K562 (cell line): ENCODE measurements around the gene TRAPPC5. TPM values are rescaled to one million over a fixed set of nuclear protein-coding genes. Genes with fewer than 3 reads are reported as not detected.
A peak's percentile ranks its signal among the peaks of the same experiment; 100 is the strongest.

ENCODE experiments used
- CBFA2T2 ChIP-seq: fragments of 450-650 bp; conservative IDR thresholded peaks from 2 replicates; pipeline ENCODE4 v1.6.1; 2017; ENCODE audit warnings: mild to moderate bottlenecking
- EGR1 ChIP-seq: fragments of 450-650 bp; conservative IDR thresholded peaks from 2 replicates; pipeline ENCODE4 v1.6.1; 2017; ENCODE audit warnings: mild to moderate bottlenecking
- FOXM1 ChIP-seq, 2 experiments: fragments of 450-650 bp in 1 of 2; sonication (generic) in 1 of 2; formaldehyde crosslinking in 1 of 2; IDR thresholded peaks; 2 replicates each; pipeline versions ENCODE4 v1.6.1 to v1.9.0; 2017 to 2022; ENCODE audit warnings: low read depth in 2 of 2, mild to moderate bottlenecking in 2 of 2, missing genetic modification reagents in 1 of 2, moderate library complexity in 1 of 2
- JUN ChIP-seq, 2 experiments: sonication (generic) in 1 of 2; formaldehyde crosslinking in 1 of 2; IDR thresholded peaks; 2 replicates each; pipeline versions ENCODE4 v1.6.1 to v1.8.0; 2012 to 2022; ENCODE audit warnings: borderline replicate concordance in 2 of 2, mild to moderate bottlenecking in 2 of 2, improper control_type of control experiment in 1 of 2, low read depth in 1 of 2, low read length in 1 of 2, missing genetic modification reagents in 1 of 2
- KDM5B ChIP-seq: fragments of 200-600 bp; sonication (generic); IDR thresholded peaks from 2 replicates; pipeline ENCODE4 v1.6.1; 2012; ENCODE audit warnings: low read depth, mild to moderate bottlenecking, moderate library complexity, low read length, control low read depth, inconsistent platforms; ENCODE audit not compliant: insufficient replicate concordance
- OTX1 ChIP-seq: fragments of 450-650 bp; formaldehyde crosslinking; IDR thresholded peaks from 2 replicates; pipeline ENCODE4 v1.4.0; 2022; ENCODE audit warnings: mild to moderate bottlenecking
- SMAD1 ChIP-seq: fragments of 150-350 bp; IDR thresholded peaks from 2 replicates; pipeline ENCODE4 v1.6.1; 2014; ENCODE audit warnings: low read length, low read depth; ENCODE audit not compliant: partially characterized antibody
- SMARCE1 ChIP-seq: fragments of 450-650 bp; IDR thresholded peaks from 2 replicates; pipeline ENCODE4 v1.7.1; 2016; ENCODE audit warnings: mild to moderate bottlenecking
- SNRNP70 ChIP-seq: fragments of 200-400 bp; formaldehyde crosslinking; optimal IDR thresholded peaks from 2 replicates; pipeline ENCODE3; 2017; ENCODE audit warnings: low read depth, low read length
- SRSF7 ChIP-seq: fragments of 200-400 bp; formaldehyde crosslinking; optimal IDR thresholded peaks from 2 replicates; pipeline ENCODE3; 2017; ENCODE audit warnings: mild to moderate bottlenecking, low read depth, low read length
- ZBTB7A ChIP-seq: IDR thresholded peaks from 2 replicates; pipeline ENCODE4 v1.6.1; 2011; ENCODE audit warnings: low read depth, mild to moderate bottlenecking, low read length, moderate library complexity, borderline replicate concordance; ENCODE audit not compliant: control insufficient read depth
- ZSCAN32 ChIP-seq: fragments of 450-650 bp; formaldehyde crosslinking; IDR thresholded peaks from 2 replicates; pipeline ENCODE4 v1.4.0; 2020; ENCODE audit warnings: mild to moderate bottlenecking, moderate library complexity
- polyA plus RNA-seq, 8 experiments: library from polyadenylated mRNA; depleted of rRNA in 4 of 8; stranded (reverse) in 5 of 8; unstranded in 3 of 8; fragments of >200 nt; fragmentation: Nextera tagmentation in 2 of 8; fragmentation: Illumina TruSeq in 1 of 8; extraction: Ambion mirVana in 2 of 8; extraction: Trizol in 1 of 8; gene quantifications; 2 replicates each; pipeline versions ENCODE4 v1.2.1 to v1.2.3, GENCODE V29; 2011 to 2014; ENCODE audit warnings: inconsistent platforms in 1 of 8, missing spikeins in 1 of 8
- total RNA-seq, 7 experiments: library from RNA; depleted of rRNA in 6 of 7; stranded (reverse); fragments of >200 nt in 6 of 7; fragmentation: Illumina TruSeq in 2 of 7; extraction: Trizol in 2 of 7; gene quantifications; 2 replicates each; pipeline versions ENCODE4 v1.2.1 to v1.2.3, GENCODE V29; 2011 to 2021; ENCODE audit warnings: low replicate concordance in 1 of 7
- TF ChIP-seq, protein P1 (sequence below): fragments of 450-650 bp; IDR thresholded peaks from one replicate; pipeline ENCODE4 v1.6.1; 2018; ENCODE audit warnings: mild to moderate bottlenecking, moderate library complexity; ENCODE audit not compliant: partially characterized antibody
- TF ChIP-seq, protein P2 (sequence below): fragments of 250-450 bp; sonication (Bioruptor Pico); IDR thresholded peaks from 2 replicates; pipeline ENCODE4 v1.8.0; 2022; ENCODE audit warnings: inconsistent platforms
- TF ChIP-seq, protein P3 (sequence below), 3 experiments: fragments of 200-800 bp in 1 of 3; sonication (Bioruptor generic) in 1 of 3; sonication (generic) in 1 of 3; formaldehyde crosslinking in 1 of 3; IDR thresholded peaks; 2 replicates each; pipeline versions ENCODE4 v1.6.1 to v1.8.0; 2016 to 2022; ENCODE audit warnings: mild to moderate bottlenecking in 2 of 3, missing compliant biosample characterization in 2 of 3, missing genetic modification characterization in 2 of 3, missing genetic modification reagents in 1 of 3
- TF ChIP-seq, protein P4 (sequence below): sonication (generic); formaldehyde crosslinking; IDR thresholded peaks from 2 replicates; pipeline ENCODE4 v1.8.1; 2022; ENCODE audit warnings: missing genetic modification reagents
- TF ChIP-seq, protein P5 (sequence below): fragments of 250-450 bp; sonication (Bioruptor Pico); IDR thresholded peaks from 2 replicates; pipeline ENCODE4 v1.4.0; 2020; ENCODE audit warnings: mild to moderate bottlenecking, moderate library complexity, borderline replicate concordance

TRAPPC5 gene
- total and polyA plus RNA-seq, 9 of the 15 experiments (the other 6 are each of a cell fraction or from before 2014, with no cell fraction given), result 2.0 to 76.9 (median 29.3) TPM

DNA sequence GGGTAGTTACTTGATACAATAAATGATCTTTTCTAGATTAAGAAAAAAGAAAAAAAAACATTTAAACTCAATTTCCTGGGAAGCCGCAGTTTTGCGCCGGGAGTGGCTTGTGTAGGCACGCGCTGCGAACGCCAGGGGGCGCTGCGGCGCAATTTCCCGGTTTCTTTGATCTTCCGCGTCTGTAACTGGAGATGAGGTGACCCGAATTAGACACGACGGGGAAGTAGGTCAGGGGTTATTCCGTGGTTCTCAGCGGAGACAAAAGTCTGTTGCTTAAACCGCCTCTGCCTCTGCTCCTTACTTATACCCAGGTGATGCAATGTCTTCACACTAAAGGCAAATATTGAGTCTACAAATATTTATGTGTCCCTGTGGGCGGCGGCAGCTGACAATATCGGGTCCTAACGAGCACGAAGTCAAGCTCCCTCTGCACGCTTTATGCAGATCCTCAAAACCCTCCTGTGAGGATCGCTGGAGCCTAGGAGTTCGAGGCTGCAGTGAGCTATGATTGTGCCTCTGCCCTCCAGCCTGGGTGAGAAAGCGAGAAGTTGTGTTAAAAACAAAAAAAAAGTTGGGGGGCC, 28.5 kb upstream of the TRAPPC5 start (continued):
- TF ChIP-seq, protein P1, sequence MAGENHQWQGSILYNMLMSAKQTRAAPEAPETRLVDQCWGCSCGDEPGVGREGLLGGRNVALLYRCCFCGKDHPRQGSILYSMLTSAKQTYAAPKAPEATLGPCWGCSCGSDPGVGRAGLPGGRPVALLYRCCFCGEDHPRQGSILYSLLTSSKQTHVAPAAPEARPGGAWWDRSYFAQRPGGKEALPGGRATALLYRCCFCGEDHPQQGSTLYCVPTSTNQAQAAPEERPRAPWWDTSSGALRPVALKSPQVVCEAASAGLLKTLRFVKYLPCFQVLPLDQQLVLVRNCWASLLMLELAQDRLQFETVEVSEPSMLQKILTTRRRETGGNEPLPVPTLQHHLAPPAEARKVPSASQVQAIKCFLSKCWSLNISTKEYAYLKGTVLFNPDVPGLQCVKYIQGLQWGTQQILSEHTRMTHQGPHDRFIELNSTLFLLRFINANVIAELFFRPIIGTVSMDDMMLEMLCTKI, result no peak
- TF ChIP-seq FOXM1 (IDR thresholded peaks at IDR 0.05; ENCODE audit: low read depth), result no peak
- no peak for TF ChIP-seq FOXM1 (CRISPR knock-in tag; IDR thresholded peaks at IDR 0.05; ENCODE audit: low read depth)
- no peak for TF ChIP-seq SRSF7
- peak; percentile 38; the same call in 1 of the 2 replicates for TF ChIP-seq ZBTB7A
- no peak for TF ChIP-seq JUN (IDR thresholded peaks at IDR 0.05; ENCODE audit: borderline replicate concordance, low read depth, low read length)
- TF ChIP-seq JUN (CRISPR knock-in tag; IDR thresholded peaks at IDR 0.05; ENCODE audit: borderline replicate concordance), result no peak
- TF ChIP-seq KDM5B, result no peak
- TF ChIP-seq EGR1, result peak; percentile 47; the same call in 1 of the 2 replicates
- TF ChIP-seq CBFA2T2, result 0 out of 2 replicates have a peak, but pooled peaks have one; percentile 15
- TF ChIP-seq, protein P2, sequence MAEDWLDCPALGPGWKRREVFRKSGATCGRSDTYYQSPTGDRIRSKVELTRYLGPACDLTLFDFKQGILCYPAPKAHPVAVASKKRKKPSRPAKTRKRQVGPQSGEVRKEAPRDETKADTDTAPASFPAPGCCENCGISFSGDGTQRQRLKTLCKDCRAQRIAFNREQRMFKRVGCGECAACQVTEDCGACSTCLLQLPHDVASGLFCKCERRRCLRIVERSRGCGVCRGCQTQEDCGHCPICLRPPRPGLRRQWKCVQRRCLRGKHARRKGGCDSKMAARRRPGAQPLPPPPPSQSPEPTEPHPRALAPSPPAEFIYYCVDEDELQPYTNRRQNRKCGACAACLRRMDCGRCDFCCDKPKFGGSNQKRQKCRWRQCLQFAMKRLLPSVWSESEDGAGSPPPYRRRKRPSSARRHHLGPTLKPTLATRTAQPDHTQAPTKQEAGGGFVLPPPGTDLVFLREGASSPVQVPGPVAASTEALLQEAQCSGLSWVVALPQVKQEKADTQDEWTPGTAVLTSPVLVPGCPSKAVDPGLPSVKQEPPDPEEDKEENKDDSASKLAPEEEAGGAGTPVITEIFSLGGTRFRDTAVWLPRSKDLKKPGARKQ (CRISPR knock-in tag), result 0 out of 2 replicates have a peak, but pooled peaks have one; percentile 15
- TF ChIP-seq, protein P3, sequence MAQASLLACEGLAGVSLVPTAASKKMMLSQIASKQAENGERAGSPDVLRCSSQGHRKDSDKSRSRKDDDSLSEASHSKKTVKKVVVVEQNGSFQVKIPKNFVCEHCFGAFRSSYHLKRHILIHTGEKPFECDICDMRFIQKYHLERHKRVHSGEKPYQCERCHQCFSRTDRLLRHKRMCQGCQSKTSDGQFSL (CRISPR knock-in tag; IDR thresholded peaks at IDR 0.05), result no peak
- TF ChIP-seq, protein P3 (tag; IDR thresholded peaks at IDR 0.05), result no peak
- TF ChIP-seq, protein P4, sequence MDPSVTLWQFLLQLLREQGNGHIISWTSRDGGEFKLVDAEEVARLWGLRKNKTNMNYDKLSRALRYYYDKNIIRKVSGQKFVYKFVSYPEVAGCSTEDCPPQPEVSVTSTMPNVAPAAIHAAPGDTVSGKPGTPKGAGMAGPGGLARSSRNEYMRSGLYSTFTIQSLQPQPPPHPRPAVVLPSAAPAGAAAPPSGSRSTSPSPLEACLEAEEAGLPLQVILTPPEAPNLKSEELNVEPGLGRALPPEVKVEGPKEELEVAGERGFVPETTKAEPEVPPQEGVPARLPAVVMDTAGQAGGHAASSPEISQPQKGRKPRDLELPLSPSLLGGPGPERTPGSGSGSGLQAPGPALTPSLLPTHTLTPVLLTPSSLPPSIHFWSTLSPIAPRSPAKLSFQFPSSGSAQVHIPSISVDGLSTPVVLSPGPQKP (CRISPR knock-in tag), result no peak
- TF ChIP-seq OTX1, result no peak
- TF ChIP-seq SNRNP70, result no peak
- TF ChIP-seq ZSCAN32 (CRISPR knock-in tag), result peak; percentile 32; the same call in 1 of the 2 replicates
- TF ChIP-seq, protein P5, sequence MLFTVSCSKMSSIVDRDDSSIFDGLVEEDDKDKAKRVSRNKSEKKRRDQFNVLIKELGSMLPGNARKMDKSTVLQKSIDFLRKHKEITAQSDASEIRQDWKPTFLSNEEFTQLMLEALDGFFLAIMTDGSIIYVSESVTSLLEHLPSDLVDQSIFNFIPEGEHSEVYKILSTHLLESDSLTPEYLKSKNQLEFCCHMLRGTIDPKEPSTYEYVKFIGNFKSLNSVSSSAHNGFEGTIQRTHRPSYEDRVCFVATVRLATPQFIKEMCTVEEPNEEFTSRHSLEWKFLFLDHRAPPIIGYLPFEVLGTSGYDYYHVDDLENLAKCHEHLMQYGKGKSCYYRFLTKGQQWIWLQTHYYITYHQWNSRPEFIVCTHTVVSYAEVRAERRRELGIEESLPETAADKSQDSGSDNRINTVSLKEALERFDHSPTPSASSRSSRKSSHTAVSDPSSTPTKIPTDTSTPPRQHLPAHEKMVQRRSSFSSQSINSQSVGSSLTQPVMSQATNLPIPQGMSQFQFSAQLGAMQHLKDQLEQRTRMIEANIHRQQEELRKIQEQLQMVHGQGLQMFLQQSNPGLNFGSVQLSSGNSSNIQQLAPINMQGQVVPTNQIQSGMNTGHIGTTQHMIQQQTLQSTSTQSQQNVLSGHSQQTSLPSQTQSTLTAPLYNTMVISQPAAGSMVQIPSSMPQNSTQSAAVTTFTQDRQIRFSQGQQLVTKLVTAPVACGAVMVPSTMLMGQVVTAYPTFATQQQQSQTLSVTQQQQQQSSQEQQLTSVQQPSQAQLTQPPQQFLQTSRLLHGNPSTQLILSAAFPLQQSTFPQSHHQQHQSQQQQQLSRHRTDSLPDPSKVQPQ (CRISPR knock-in tag), result no peak
- peak; percentile 35; the same call in 1 of the 2 replicates for TF ChIP-seq SMARCE1
- TF ChIP-seq SMAD1, result no peak
